HG03521 (cell line): ENCODE measurements around the gene EFNA5.

ENCODE experiments used
- ATAC-seq: cut with Tn5 transposase; IDR thresholded peaks from one replicate; pipeline ENCODE4 v1.9.1; 2021; ENCODE audit warnings: mild to moderate bottlenecking, moderate library complexity; ENCODE audit not compliant: unreplicated experiment

Gene EFNA5

GRCh38 chr5:107574287-107574686, 96.5 kb downstream of the EFNA5 start:
- no peak for ATAC-seq

- ATAC-seq, result no peak
Observed at GRCh38 chr5:107572715-107573368, 97.9 kb downstream of the EFNA5 start.

DNA sequence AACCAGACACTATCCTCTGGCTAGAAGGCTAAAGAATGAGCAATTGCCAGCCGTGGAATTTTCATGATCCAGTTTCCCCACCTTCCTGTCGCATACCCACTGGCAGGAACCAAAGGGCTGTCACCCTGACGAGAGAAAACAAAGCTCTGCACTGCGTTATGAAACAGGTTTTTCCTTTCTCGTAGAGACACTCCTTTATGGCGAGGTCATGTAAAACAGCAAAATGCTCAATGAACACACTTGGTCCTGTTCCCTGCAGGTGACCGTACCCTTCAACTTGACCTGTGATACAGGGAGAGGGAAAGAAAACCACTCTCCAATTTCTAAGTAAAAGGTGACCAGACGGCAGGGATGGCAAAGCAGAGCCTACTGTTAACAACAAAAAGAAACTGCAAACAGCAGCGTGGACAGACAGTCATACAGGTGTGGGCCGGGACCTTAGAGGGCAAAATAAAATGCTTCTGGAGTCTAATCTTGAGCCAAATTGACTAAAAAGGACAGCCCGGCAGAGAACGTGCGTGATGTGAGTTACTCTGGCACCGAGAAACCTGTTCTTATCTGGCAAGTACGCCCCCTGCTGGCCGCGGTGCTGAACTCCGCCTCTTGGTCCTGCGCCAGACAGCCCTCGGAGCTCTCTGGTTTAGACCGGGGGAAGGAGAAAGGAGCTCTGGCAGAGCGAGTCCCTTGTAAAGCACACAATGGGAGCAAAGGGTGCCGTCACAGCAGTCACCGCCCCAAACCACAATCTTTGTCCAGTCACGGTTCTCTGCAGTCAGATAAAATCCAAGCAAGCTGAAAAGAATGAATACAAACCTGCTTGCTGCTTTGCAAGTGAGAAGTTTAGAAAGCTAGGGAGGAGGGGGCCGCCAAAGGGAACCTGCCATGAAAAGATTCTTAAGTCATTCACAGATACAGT, 98.9 kb downstream of the EFNA5 start:
- ATAC-seq, result peak; percentile 60

- peak; percentile 78 for ATAC-seq
Observed at GRCh38 chr5:107570805-107571531, 99.8 kb downstream of the EFNA5 start.

DNA sequence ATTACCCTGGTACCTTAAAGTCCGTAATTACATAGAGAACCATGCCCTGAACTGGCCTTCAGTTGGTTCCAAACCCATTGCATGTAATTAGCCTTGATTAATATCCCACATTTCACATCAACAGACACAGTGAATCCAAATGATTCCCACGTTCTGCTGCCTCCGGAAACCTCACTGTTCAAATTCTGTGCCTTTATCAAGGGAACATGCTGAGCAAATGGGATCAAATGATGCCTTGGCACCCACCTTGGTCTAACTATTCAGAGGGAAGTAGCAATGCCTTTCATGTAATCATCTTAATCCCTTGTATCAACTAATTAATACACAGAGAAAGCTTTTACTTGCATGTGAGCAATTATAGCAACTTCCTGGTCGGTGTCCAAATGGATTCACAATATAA, 100.6 kb downstream of the EFNA5 start:
- no peak for ATAC-seq

DNA sequence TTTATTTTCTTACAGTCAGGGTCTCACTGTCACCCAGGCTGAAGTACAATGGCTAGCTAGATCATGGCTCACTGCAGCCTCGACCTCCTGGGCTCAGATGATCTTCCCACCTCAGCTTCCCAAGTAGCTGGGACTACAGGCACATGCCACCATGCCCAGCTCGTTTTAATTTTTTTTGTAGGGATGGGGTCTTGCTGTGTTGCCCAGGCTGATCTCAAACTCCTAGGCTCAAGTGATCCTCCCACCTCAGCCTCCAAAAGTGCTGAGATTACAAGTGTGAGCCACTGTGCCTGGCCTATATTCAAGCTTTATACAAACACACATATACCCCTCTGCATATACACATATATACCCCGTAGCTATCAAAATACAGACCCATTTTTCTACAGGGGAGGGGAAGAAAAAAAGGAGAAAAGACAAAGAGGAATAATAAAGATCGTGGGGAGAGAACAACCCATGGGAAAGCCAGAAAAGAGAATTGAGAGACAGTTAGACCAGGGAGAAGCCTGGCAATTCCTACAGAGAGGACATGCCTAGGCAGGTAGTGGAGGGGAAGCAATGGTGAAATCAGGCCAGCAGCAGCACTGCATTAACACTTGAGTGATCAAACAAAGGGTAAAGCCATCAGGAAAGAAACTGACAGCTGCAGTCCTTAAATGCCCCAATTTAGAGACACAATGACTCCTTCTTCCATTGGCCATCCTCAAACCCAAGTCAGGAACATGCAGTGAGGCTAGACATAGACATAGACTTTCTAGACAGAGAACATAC, 102.7 kb downstream of the EFNA5 start:
- no peak for ATAC-seq

DNA sequence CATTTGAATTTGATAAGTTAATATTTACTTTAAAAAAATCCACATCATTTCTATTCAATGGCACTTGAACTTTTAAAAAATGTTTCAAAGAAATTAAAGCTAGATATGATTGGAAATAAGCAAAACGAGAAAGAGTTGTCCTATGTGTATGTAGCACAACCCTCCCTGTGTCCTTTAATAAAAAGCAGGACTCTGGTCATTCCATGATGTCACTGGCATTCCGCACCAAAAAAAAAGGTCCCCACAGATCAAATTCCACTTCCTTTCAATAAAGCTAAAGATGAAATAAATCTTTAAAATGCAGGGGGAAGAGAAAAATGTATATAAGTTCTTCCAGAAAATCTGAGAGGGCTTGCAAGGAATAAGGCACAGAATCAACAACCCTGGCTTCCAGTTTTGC, 103.8 kb downstream of the EFNA5 start:
- no peak for ATAC-seq

- no peak for ATAC-seq
Observed at GRCh38 chr5:107565791-107566767, 104.7 kb downstream of the EFNA5 start.

DNA sequence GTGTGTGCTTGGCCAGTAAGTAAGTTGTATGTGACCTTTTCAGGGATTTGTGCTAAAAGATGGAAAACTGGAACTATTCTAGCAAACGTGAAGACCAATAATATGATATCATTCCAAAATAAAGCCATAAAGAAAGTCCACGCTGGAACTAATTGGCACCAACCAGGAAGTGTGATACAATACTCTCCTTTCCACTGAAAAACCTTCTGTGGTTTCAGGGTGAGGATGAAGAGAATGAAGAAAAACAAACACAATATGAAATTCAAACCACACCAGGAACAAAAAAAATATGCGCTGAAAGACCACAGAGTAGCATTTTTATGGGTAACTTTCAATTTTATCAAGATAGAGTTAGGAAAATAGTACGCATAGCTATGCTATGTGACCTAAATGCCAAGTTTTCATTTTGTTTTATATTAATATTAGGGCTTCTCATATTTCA, 105.8 kb downstream of the EFNA5 start:
- ATAC-seq, result no peak

- no peak for ATAC-seq
Observed at GRCh38 chr5:107563959-107564544, 106.7 kb downstream of the EFNA5 start.

- ATAC-seq, result no peak
Observed at GRCh38 chr5:107560377-107560776, 110.4 kb downstream of the EFNA5 start.

- ATAC-seq, result no peak
Observed at GRCh38 chr5:107558823-107559375, 111.8 kb downstream of the EFNA5 start.

GRCh38 chr5:107557051-107557658, 113.6 kb downstream of the EFNA5 start:
- no peak for ATAC-seq

GRCh38 chr5:107556575-107556974, 114.2 kb downstream of the EFNA5 start:
- ATAC-seq, result no peak

GRCh38 chr5:107555425-107556090, 115.2 kb downstream of the EFNA5 start:
- ATAC-seq, result no peak

DNA sequence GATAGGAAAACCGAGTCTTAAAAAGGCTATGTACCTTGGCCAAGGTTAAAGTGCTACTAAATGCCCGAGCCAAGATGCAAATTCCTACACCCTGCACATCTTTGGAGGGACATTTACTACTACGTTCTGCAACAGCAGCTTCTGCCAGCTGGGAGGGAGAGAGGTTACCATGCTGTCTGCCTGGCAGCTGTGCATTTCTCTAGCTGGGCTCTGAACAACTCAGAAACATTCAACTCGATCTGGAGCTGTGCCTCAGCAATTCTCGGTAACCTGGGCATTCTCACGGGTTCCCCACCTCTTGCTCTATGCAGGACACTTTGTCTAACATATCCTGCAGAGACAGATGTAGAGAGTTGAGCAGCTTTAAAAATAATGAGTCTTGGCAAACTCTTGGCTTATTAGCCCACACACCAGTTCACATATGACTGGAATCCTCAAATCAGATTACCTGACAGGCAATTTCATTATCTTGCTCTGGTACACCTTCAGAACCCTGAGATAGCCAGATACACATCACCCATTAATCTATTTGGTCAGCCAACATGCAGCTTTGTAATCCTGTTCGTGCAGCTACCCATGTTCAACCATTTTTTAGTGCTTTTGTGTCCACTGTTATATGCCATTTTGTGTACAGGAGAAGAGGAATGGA, 115.8 kb downstream of the EFNA5 start:
- ATAC-seq, result no peak

GRCh38 chr5:107553117-107553555, 117.6 kb downstream of the EFNA5 start:
- ATAC-seq, result no peak
